ENCODE results near the gene AGO4.

DNA sequence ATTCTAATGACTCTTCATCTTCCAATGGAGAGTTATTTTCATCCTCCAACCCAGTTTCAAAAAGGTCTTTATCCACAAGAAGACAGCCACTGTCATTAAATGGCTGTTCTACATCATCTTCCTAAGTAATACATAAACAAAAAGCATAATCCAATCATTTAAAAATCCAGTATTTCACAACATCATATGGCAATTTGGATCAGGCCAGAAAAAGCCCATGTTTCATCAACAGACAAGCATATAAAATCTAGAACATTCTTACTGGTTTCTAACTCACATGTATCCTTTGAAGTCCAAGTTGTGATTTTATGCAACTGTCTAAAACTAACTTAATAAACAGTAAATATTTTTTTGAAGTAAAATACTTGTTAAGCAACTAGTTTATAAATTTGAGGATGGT is 44.6 kb upstream of the AGO4 start:
- no peak for TF ChIP-seq POLR2A (IDR thresholded peaks at IDR 0.05)
- TF ChIP-seq, protein P1, sequence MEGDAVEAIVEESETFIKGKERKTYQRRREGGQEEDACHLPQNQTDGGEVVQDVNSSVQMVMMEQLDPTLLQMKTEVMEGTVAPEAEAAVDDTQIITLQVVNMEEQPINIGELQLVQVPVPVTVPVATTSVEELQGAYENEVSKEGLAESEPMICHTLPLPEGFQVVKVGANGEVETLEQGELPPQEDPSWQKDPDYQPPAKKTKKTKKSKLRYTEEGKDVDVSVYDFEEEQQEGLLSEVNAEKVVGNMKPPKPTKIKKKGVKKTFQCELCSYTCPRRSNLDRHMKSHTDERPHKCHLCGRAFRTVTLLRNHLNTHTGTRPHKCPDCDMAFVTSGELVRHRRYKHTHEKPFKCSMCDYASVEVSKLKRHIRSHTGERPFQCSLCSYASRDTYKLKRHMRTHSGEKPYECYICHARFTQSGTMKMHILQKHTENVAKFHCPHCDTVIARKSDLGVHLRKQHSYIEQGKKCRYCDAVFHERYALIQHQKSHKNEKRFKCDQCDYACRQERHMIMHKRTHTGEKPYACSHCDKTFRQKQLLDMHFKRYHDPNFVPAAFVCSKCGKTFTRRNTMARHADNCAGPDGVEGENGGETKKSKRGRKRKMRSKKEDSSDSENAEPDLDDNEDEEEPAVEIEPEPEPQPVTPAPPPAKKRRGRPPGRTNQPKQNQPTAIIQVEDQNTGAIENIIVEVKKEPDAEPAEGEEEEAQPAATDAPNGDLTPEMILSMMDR (IDR thresholded peaks at IDR 0.05) = no peak

All from Peyer's patch (tissue), 4 donors.